ENCODE measurements around the gene PHPT1. TPM values are rescaled to one million over a fixed set of nuclear protein-coding genes. Genes with fewer than 3 reads are reported as not detected.
A peak's percentile ranks its signal among the peaks of the same experiment; 100 is the strongest.

PHPT1 gene
- total and polyA plus RNA-seq, 2 donors (not counting 1 experiment from before 2014, with no cell fraction given), result 99.6 to 190 TPM

GRCh38 chr9:136885950-136886578 is 36.9 kb downstream of the PHPT1 start, which contains the start of gene TRAF2:
TSS of gene TRAF2 (plus strand) at chr9:136886516. CDS start at chr9:136898741, 12,225 bp downstream.
- Histone ChIP-seq H3K9ac (ENCODE audit: insufficient read depth, low read length) (peak within 1 kb of the TSS; percentile 80), H3K79me2 (ENCODE audit: control insufficient read depth, insufficient read depth, low read length) (peaks cover 29% of the 10 kb centered on the region), H3K4me3 (replicated peaks in 1 of 4; ENCODE audit: control extremely low read depth in 1 of 4, insufficient read depth in 1 of 4, low read depth in 3 of 4, low read length in 4 of 4) (peak within 1 kb of the TSS; percentile 53 to 85 (median 78)), H3K9me3 (ENCODE audit: control insufficient read depth, insufficient read depth, low read depth, low read length) (no peaks in the 10 kb centered on the region), H3K27me3 (ENCODE audit: control insufficient read depth, insufficient read depth, low read length) (no peaks in the 10 kb centered on the region), H3K4me1 (ENCODE audit: control insufficient read depth, extremely low read depth, insufficient read depth, low read length) (peaks cover 3% of the 10 kb centered on the region), H4K20me1 (ENCODE audit: control insufficient read depth, extremely low read depth, insufficient read depth, low read length) (no peaks in the 10 kb centered on the region), H3K27ac (ENCODE audit: insufficient read depth, low read length) (peak within 1 kb of the TSS; percentile 65), H3K4me2 (ENCODE audit: extremely low read depth, insufficient read depth, low read length) (peak within 1 kb of the TSS; percentile 94), H2AFZ (ENCODE audit: low read length) (peak within 1 kb of the TSS; percentile 88), H3K36me3 (ENCODE audit: control insufficient read depth, insufficient read depth, low read length) (no peaks in the 10 kb centered on the region)
- TF ChIP-seq, protein P1, sequence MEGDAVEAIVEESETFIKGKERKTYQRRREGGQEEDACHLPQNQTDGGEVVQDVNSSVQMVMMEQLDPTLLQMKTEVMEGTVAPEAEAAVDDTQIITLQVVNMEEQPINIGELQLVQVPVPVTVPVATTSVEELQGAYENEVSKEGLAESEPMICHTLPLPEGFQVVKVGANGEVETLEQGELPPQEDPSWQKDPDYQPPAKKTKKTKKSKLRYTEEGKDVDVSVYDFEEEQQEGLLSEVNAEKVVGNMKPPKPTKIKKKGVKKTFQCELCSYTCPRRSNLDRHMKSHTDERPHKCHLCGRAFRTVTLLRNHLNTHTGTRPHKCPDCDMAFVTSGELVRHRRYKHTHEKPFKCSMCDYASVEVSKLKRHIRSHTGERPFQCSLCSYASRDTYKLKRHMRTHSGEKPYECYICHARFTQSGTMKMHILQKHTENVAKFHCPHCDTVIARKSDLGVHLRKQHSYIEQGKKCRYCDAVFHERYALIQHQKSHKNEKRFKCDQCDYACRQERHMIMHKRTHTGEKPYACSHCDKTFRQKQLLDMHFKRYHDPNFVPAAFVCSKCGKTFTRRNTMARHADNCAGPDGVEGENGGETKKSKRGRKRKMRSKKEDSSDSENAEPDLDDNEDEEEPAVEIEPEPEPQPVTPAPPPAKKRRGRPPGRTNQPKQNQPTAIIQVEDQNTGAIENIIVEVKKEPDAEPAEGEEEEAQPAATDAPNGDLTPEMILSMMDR (conservative IDR thresholded peaks at IDR 0.05 in 1 of 2, IDR thresholded peaks at IDR 0.05 in 1 of 2; ENCODE audit: low read depth in 1 of 2, low read length in 2 of 2), result no peak
- TF ChIP-seq EZH2 (IDR thresholded peaks at IDR 0.05; ENCODE audit: low read length, missing control alignments), result no peak
- peak; percentile 99 to 100 for DNase-seq (ENCODE audit: low read depth in 2 of 2)

DNA sequence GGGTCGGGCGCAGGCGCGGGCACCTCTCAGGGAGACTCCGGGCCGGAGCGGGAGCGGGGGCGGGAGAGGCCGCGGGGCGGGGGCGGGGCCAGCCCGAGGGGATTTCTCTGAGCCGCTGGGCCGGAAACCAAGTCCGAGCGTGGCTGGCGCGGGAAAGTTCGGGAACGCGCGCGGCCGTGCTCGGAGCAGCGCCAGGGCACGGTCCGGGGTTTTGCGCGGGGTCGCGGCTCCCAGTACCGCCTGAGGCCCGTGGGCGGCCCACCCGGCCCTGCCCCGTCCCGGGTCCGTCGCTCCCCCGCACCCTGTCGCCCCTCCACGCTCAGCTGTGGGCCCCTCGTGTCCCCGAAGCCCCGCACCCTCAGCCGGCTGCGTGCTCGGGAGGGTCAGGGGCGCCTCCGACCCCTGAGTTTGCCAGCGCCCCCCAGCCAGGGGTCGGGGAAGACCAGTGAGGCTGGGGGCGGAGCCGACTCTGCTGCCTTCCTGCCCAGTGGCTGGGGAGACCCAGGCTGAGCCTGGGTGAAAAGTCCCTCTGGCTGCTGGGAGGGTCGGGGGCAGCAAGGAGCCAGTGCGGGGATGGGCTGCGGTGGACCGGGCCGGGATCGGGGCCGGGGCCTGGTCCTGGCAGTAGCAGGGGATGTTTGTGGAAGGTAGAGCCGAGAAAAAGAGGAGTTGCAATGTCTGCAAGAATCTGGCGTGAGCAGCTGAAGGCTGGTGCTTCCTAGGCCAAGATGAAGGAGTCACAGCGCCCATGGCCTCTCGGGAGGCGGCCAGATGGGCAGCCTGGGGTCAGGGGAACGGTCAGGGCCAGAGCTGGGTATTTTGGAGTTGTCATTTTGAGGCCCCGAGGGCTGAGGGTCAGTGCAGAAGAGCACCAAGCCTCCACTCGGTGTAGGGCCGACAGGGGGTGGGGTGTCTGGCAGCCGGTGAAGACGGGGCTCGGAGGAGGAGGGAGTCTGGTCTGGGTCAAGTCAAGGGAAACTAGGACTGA is 37.7 kb downstream of the PHPT1 start:
- Histone ChIP-seq H3K9ac (ENCODE audit: insufficient read depth, low read length) (peak overlapping the region; percentile 80), H4K20me1 (ENCODE audit: control insufficient read depth, extremely low read depth, insufficient read depth, low read length) (no peaks in the 10 kb centered on the region), H3K79me2 (ENCODE audit: control insufficient read depth, insufficient read depth, low read length) (peaks cover 29% of the 10 kb centered on the region), H3K36me3 (ENCODE audit: control insufficient read depth, insufficient read depth, low read length) (no peaks in the 10 kb centered on the region), H3K9me3 (ENCODE audit: control insufficient read depth, insufficient read depth, low read depth, low read length) (no peaks in the 10 kb centered on the region), H3K27ac (ENCODE audit: insufficient read depth, low read length) (peak overlapping the region; percentile 65), H3K4me2 (ENCODE audit: extremely low read depth, insufficient read depth, low read length) (peak overlapping the region; percentile 94), H3K27me3 (ENCODE audit: control insufficient read depth, insufficient read depth, low read length) (no peaks in the 10 kb centered on the region), H3K4me1 (ENCODE audit: control insufficient read depth, extremely low read depth, insufficient read depth, low read length) (peaks cover 3% of the 10 kb centered on the region), H3K4me3 (replicated peaks in 1 of 4; ENCODE audit: control extremely low read depth in 1 of 4, insufficient read depth in 1 of 4, low read depth in 3 of 4, low read length in 4 of 4) (peak overlapping the region; percentile 53 to 85 (median 78)), H2AFZ (ENCODE audit: low read length) (peak overlapping the region; percentile 68)
- peak; percentile 6 to 18 for DNase-seq (ENCODE audit: low read depth in 2 of 2)
- TF ChIP-seq, protein P1 (conservative IDR thresholded peaks at IDR 0.05 in 1 of 2, IDR thresholded peaks at IDR 0.05 in 1 of 2; ENCODE audit: low read depth in 1 of 2, low read length in 2 of 2), result no peak
- TF ChIP-seq EZH2 (IDR thresholded peaks at IDR 0.05; ENCODE audit: low read length, missing control alignments), result no peak

DNA sequence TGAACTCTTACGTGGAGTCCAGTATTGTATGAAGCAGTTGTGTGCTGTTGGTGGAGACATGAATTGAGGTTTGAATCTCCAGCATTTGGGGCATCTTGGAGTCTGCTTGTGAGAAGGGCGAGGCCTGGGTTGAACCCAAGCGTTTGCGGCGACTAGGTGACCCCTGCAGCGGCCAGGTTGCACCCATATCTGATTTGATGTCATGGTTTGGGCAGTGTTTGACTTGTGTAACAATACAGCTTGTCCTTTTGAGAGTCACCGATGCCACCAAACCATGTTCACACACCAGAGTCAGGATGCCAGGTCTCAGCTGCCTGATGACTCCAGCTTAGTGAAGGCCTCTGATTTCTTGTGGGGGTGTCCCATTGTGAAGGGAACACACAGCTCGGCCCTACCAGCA is 39.2 kb downstream of the PHPT1 start:
- TF ChIP-seq EZH2 (IDR thresholded peaks at IDR 0.05; ENCODE audit: low read length, missing control alignments), result no peak
- TF ChIP-seq, protein P1 (conservative IDR thresholded peaks at IDR 0.05 in 1 of 2, IDR thresholded peaks at IDR 0.05 in 1 of 2; ENCODE audit: low read depth in 1 of 2, low read length in 2 of 2), result no peak
- Histone ChIP-seq H3K9me3 (ENCODE audit: control insufficient read depth, insufficient read depth, low read depth, low read length) (no peaks in the 10 kb centered on the region), H3K36me3 (ENCODE audit: control insufficient read depth, insufficient read depth, low read length) (peaks cover 3% of the 10 kb centered on the region), H4K20me1 (ENCODE audit: control insufficient read depth, extremely low read depth, insufficient read depth, low read length) (no peaks in the 10 kb centered on the region), H2AFZ (ENCODE audit: low read length) (no peak overlapping the region), H3K79me2 (ENCODE audit: control insufficient read depth, insufficient read depth, low read length) (peaks cover 35% of the 10 kb centered on the region), H3K4me3 (replicated peaks in 1 of 4; ENCODE audit: control extremely low read depth in 1 of 4, insufficient read depth in 1 of 4, low read depth in 3 of 4, low read length in 4 of 4) (no peak overlapping the region), H3K4me1 (ENCODE audit: control insufficient read depth, extremely low read depth, insufficient read depth, low read length) (no peaks in the 10 kb centered on the region), H3K4me2 (ENCODE audit: extremely low read depth, insufficient read depth, low read length) (no peak overlapping the region), H3K27ac (ENCODE audit: insufficient read depth, low read length) (no peak overlapping the region), H3K9ac (ENCODE audit: insufficient read depth, low read length) (no peak overlapping the region), H3K27me3 (ENCODE audit: control insufficient read depth, insufficient read depth, low read length) (no peaks in the 10 kb centered on the region)
- no peak for DNase-seq (ENCODE audit: low read depth in 2 of 2)
